Erythroblast (primary cell): ENCODE results near the gene SH3RF1.

Source experiments
- GATA1 ChIP-seq: IDR thresholded peaks from 2 replicates; pipeline ENCODE4 v1.6.1; 2011; ENCODE audit warnings: low read depth, mild to moderate bottlenecking, control low read depth, low read length, moderate library complexity
- POLR2A ChIP-seq: IDR thresholded peaks from 2 replicates; pipeline ENCODE4 v1.6.1; 2011; ENCODE audit warnings: mild to moderate bottlenecking, low read length

DNA sequence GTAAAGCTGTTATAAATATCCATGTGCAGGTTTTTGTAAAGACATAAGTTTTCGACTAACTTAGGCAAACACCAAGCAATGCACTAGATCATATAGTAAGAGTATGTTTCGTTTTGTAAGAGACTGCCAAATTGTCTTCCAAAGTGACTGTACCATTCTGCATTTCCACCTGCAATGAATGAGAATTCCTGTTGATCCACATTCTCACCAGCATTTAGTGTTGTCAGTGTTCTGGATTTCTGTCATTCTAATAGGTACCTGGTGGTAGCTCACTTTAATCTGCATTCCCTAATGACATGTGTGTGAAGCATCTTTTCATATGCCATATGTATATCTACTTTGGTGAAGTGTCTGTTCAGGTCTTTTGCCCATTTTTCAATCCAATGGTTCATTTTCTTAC lies 57.8 kb downstream of the SH3RF1 start:
- no peak for TF ChIP-seq POLR2A
- TF ChIP-seq GATA1, result no peak
